CD4-positive, alpha-beta T cell treated with Interleukin-17A for 1 hour (primary cell): ENCODE measurements around the gene LAMB1.
"Not testable (repeated sequence)": the region's sequence is repeated elsewhere in the genome, so short reads cannot be mapped to it uniquely, and the experiment has no call there.

Source experiments
- DNase-seq: peaks from one replicate; pipeline ENCODE4 v3.0.0-alpha.2; 2020

LAMB1 gene

DNA sequence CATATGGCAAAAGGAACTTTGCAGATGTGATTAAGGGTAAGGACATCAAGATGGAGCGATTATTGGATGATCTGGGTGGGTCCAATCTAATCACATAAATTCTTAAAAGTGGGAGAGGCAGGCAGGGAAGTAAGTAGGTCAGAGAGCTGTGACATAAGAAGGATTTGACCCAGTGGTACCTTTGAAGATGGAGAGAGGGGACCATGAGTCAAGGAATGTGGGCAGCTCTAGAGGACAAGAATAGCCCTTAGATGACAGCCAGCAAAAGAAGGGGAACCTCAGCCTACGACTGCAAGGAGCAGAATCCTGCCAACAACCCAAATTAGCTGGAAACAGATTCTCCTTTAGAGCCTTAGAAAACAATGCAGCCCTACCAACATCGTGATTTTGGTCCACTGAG lies 34.5 kb downstream of the LAMB1 start:
- no peak for DNase-seq

DNA sequence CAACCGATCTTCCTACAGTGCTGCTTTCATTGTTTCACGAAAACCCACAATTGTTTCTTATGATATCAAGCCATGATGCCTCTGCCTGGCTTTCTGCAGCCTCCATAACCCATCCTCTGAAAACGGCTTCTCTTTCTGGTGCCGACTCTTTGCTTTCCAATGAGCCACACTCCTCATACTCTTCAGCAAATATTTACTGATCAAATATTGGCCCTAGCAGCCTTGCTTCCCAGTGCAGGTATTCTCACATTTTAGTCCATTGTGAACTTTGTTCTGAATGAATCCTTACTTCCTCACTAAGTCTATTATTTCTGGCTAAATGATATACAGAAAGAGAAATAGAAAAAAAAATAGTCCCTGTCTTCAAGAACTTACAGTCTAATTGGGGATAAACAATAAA lies 35.5 kb downstream of the LAMB1 start:
- no peak for DNase-seq

DNA sequence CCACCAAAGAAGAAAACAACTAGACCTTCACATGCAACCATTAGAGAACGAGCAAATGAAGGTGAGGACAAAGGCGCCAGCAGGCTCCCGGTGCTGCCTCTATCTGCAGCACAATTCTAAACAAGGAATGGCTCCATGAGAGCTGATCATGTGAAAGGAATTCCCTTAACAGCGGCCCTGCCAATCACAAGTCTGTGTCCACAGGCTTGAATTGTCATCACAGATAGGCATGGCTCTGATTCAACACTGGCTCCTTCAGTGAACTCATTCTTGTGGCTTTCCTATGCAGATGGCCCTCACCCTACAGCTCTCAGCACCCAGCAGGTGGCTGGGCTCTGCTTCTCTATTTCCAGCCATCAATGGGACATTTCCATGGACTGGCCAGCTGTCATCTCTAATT lies 36.2 kb downstream of the LAMB1 start:
- DNase-seq: no peak

DNA sequence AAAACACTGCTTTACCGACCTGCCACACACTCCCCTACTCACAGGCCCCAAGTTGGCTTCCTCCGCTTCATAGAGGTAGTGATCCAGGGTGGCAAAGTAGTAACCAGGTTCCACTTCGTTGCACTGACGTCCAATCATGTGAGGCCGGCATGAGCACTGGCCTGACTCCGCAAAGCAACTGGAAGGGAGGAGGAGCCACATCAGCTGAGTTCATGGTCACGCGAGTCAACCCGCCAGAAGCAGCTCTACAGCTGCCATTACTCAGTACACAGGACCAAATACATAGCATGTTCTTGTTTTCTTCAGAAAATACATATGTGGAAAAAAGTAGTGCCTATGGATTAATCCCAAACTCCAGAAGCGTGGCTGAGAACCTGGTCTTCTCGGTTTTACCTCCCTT lies 38.5 kb downstream of the LAMB1 start:
- DNase-seq: no peak

DNA sequence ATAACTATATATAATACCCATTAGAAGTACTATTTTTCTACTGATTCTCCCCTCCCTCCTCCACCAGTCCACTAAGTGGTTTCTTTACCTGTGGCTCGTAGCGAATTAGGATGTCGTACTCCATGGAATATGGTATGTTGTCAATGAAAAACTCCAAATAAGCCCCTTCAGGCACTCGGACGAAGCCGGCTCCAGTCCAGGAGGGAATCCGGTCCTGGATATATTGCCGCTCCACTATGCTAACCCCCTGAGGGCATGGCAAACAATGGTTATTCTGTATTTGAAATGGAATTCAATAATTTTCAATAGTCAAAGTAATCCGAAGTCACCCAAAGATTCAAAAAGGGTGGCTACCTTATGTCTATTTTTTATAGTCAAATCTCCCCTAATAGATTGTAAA lies 40.1 kb downstream of the LAMB1 start:
- DNase-seq: no peak

DNA sequence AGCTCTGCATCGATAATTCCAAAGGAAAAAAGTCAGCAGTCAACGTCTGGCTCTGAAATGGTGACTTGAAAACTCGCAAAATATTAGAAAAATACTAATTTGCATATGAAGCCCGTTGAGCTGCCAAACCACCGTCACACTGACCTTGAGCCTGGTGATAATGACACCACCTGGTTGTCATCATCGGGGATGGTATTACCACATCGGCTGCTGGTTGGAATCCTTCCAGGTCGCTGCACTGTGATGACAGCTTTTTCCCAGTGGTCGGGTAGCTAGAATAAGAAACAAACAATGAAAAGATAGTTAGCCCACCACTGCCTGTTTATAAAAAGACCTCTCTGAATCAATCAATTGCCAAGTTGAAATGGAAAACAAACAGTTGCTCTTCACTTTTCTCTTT lies 41.6 kb downstream of the LAMB1 start:
- no peak for DNase-seq

DNA sequence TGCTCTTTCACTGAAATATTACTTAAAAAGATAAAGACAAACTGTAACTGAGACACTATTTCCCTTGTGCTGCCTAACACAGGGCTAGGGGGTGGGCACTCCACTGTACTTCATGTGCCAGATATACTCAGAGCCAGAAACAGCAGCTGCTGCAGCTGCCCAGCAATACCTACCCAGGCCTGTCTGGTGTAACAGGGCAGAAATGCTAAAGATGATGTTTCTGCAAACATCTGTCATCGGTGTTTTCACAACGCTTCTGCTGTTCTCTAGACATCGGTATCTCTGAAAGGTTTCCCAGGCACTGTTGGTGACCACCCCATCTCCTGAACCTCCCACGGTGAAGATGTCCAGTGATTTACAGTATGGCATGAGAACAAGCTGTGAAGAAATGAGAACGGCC lies 42.7 kb downstream of the LAMB1 start:
- no peak for DNase-seq

DNA sequence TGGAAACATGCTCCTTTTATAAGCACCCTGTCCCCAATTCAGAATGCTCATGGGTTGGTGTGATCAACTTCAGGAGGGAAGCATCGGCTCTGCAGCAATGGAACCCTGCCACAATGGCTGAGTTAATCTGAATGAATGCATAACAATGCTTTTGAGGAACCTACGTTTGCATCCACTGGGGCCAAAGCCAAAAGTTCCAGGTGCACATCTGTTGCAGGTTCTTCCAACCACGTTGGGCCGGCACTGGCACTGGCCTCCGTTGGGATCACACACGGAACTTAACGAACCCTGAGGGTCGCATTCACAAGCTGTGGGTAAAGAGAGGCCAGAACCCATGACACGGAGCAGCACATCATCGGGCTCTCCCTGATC lies 43.4 kb downstream of the LAMB1 start:
- no peak for DNase-seq

DNA sequence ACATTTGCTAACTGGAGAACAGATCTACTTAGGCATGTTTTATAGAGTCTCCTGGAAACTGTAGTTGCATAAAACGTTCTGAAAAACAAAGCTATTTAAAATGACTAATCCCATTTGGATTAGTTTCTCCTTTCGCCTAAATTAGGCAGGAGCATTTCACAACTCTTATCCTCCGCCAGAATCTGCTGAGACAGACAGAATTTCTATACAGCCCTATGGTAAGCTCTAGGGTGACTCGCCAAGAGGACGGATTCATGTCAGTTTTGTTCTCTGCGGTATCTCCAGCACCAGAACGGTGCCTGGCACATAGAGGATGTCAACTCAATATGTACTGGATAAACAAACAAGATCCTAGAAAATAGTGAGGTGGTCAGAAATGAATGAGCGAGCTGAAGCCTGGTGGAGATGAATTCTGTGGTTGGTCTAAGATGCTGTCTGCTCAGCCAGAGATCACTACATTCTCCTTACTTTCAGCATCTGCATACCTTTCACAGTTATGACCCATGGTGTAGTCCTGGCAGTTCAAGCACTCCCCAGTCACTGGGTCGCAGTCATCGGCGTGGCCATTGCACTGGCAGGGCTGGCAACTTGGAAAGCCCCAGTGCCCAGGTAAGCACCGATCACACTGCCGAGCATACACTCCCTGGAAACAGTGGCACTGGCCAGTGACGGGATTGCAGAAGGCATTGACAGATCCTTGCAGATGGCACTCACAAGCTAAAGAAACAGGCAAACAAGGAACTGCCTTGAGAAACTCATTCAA lies 44.0 kb downstream of the LAMB1 start:
- no peak for DNase-seq

DNA sequence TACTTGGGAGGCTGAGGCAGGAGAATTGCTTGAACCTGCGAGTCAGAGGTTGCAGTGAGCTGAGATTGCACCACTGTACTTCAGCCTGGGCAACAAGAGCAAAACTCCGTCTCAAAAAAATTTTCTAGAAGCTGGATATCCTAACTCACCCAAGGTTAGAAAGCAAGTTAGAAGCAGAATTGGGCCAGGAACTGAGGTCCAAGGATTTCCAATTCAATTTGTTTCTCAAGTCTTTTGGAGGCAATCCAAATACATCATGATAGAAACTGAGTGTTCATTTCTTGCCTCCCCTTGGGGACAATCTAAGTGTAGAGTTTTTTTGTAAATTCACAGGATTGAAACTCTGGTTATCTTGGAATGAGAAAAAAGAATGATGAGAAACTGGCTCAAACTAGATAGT lies 45.5 kb downstream of the LAMB1 start:
- no peak for DNase-seq

DNA sequence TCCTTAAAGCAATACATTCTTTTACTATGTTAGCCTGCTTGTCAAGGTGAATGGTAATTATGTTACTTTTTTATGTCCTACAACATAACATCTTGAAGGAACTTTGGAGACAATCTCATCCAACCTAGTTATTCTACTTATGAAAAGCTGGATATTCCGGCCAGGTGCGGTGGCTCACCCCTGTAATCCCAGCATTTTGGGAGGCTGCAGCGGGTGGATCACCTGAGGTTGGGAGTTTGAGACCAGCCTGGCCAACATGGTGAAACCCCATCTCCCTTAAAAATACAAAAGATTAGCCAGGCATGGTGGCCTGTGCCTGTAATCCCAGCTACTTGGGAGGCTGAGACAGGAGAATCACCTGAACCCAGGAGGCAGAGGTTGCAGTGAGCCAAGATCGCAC lies 46.0 kb downstream of the LAMB1 start:
- not testable (repeated sequence) for DNase-seq

DNA sequence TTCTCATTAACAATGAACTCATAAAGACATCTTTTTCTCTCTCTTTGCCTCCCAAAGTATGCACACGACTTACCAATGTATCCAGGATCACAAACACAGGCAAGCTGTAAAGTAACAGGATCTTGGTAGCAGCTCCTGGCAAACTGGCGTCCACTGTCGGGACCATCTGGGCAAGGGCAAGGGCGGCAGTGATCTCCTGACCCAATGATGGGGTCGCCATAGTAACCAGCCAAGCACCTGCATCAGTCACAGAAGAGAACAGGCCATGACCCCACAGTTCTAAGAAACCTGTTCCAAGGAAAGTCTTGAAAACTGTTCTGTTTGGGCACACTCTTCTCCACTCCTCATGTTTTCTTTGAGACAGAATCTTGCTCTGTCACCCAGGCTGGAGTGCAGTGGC lies 47.6 kb downstream of the LAMB1 start:
- DNase-seq: no peak

DNA sequence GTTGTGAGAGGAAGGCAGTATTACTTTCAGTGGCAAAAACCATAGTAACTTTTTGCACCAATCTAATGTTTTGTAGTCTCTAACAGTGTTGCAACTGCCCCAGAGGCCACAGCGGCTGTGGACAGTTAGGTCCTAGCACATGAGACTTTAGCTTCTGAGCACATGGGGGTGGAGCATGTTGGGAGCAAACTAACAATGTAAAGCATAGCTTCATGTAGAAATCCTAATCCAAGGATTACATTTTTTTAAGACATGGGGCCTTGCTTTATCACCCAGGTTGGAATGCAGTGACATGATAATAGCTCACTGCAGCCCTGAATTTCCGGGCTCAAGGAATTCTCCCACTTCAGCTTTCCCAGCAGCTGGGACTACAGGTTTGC lies 49.0 kb downstream of the LAMB1 start:
- DNase-seq: no peak

DNA sequence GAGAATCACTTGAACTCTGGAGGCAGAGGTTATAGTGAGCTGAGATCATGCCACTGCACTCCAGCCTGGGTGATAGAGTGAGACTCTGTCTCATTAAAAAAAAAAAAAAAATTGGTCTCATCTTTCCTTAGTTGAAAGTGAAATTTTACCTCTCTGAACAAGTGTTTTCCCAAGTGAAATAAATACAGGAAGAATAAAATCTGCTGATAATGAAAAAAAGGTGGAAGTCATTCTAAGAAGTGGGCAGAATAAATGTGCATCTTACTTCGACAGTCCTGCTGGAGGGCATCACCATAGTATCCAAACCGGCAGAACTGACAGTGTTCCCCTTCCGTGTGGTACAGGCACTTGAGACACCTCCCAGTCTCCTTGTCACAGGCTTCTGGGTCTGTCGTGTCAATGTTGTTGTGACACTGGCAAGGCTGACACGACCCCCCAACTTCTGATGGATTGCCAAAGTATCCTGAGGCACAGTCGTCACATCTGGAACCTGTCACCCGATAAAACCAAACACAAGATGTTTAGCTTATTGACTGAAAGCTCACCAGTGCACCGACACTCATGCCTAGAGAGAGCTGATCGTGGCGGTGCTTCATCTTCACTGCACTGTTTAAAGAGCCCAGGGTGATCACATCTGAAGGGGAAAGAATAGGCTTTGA lies 49.6 kb downstream of the LAMB1 start:
- DNase-seq: no peak

DNA sequence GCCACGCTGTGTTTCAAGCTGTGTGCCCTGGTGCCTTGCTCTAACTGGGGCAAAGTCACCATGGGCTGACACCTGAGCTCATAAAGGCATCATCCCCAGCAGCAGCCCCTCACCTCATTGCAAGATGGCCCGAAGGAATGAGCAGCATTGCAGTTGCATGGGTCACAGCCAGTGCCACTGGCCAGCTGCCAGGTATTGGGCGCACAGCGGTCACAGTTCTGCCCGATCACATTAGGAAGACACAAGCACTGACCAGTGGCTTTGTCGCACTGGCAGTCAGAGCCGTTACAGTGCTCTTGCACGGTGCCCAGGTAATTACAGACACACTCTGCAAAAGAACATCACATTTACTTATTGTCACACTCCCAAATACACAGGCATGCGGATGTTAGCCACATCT lies 51.1 kb downstream of the LAMB1 start:
- DNase-seq: no peak

DNA sequence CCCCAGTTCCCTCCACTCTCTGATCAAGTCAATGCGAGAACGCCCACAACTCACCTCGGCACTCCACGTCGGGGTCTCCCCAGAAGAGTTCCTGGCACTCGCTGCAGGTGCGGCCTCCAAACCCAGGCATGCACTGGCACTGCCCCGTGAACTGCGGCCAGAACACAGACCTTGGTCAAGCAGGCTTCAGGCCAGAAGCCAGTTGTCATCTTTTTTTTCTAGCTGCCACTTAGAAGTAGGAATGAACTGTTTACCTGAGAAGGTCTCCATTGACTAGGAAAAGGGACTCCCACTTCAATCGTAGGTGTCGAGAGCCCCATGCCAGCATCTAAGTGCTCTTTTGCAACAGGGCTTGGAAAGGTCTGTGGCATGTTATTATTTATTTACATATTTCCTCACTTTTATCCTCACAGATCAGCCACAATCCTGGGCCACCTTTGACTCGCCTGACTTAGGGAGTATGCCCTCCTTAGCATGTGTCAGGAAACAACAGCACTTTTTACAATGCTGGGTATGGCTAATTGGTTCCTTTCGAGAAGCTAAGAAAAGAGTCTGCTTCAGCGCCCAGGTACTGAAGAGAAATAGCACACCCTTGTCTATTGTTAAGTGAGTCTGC lies 51.7 kb downstream of the LAMB1 start:
- DNase-seq: no peak

DNA sequence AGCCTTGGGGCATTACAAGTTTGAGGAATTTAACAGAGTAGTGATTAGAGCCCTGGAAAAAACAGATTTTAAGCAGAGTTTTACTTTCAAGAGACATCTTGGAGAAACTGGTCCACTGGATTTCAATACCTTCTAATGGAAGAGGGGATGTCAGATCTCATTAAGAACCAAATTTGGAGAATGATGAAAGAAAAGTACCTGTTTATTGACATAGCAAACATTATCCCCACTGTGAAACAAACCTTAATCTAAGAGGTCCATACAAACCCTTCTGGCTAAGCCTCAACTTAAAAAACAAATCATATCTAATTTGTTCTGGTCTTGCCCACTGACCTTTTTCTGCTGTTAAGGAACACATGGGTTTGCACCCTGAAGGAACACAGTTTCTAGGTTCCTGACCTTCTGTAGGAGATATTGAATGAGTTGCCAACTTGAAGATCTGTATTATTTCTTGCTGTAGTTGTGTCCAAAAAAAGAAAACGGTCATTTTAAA lies 53.5 kb downstream of the LAMB1 start:
- DNase-seq: no peak

DNA sequence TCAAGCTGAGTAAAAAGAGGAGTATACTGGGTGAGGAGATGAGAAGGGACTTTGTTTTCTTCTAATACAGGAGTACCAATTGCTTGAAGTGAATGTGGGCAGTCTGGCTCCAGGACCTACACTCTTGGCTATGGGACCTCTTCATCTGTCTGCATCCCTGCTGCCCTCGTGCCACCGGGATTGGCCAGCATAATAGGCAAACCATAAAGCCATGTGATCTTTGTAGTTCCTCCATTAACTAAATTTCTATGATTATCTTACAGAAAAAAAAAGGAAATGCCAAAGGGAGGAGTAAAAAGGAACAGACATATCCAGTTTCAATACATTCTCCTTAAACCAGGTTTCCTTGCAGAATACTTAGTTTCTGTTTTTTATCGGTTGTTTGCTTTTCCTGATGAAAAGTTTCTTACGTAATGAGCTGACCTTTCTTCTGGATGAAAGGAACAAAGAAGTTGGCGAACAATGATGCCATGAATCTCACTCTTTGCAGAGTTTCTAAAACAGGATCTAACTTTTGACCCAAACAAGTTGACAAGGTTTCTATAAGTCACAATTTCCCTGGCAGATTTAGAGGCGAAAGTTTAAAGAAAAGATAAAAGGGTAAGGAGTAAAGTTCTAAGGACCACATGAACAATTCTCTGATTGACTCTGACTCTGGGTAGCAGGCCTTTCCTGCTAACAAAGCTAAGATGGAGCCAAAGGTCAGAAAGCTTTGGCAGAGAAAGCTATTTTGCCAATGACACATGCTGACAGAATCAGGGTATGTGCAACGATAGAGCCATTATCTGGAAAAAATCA lies 54.1 kb downstream of the LAMB1 start:
- DNase-seq: no peak

DNA sequence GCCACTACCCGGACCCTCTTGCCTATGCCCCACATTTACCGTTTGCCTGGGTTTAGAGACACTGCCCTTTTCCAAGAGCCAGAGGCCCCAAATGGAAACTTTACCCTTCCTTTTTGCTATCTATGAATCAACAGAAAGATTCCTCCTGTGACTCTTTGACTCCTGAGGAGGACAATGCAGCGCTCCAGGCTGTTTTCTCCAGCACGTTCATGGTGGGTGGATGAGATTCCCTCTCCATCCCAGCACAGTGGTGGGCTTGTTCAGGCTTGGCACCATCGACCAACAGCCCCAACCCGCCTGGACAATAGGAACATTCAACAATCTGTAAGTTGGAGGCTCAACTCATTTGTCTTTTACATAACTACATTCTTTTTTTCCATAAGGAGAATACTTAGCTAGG lies 56.1 kb downstream of the LAMB1 start:
- DNase-seq: no peak

DNA sequence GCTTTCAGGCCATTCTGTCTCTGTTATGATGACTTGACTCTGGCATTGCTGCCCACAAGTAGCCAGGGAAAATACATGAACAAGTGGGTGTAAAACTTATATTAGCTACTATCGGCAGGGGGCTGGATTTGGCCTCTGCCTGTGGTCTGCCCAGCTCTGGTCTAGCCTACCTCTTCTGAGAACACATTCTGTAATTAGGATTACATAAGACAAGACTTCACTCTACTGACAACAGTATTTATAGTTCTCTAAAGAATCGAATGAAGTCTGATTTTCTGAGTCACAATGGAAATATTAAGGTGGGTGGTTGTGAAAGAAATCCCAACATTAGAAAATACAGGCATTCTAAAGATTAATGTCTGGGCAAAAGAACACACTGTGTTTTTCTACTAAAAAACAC lies 56.5 kb downstream of the LAMB1 start:
- no peak for DNase-seq

DNA sequence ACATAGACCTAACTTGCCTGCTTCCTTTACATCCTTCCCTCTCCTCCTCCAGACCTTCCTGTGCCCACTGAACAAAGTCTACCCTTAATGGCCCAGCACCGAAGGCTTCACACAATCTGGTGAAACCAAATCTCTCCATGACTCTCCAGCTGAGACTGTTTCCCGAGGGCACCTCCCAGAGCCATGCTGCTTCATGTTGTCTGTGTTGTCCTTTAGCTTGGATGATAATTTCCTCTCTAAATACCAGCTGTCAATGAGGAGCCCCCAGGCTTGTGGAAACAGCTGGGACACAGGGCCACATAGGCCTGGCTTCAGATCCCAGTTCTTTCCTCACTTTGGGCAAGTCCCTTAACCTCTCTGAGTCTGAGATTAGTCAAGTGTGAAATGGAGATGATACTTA lies 57.6 kb downstream of the LAMB1 start:
- no peak for DNase-seq

DNA sequence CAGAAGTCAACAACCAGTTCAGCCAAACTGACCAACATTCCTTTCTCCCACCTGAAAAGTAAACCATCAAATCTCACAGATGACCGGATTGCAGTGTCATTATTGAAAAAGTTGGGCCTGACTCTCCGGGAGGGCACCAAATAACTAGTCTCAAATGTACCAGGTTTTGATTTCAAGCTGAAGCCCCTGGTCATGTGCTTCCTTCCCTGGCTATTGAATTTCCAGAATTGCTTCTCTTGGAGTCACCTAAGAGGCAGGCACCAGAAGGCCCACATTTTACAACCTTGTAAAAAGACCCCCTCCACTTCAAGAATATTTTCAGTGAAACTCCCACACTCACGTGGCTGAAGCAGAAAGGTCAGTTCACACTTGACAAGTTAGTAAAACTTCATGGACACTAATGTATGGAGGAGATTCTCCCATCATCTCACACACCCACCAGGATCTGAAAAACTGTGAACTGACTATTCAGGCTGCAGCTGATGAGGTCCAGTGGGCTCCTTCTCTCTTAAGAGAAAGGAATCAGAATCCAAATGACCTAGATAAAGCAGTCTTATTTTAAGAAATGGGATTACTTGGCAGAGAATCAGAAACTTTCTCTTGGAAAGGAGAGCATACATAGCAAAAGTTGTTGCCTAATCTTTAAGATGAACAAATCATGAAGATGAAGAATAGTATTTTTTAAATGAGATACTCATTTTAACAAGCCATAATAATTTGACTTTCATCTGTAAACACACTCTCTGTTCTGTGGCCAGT lies 58.4 kb downstream of the LAMB1 start:
- no peak for DNase-seq

DNA sequence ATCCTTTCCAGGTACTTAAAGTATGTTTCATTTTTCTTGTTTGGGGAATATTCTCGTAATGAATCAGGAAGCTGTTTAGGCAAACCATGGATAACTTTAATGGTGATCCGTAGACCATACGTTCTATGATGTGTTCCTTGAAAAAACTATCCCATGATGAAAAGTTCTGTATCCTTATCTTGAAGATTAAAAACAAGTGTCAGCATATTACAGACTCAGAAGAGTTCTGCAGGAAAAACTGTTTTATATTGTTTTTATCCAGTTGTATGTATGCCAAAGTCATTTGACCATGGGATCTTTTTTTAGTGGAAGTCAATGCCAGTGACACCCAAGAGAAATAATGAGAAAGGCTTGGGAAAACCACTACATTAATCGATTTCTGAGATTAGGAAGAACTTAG lies 59.9 kb downstream of the LAMB1 start:
- DNase-seq: no peak
